GM12878 (cell line): ENCODE results near the gene PITPNC1. TPM values are rescaled to one million over a fixed set of nuclear protein-coding genes. Genes with fewer than 3 reads are reported as not detected.

Experiments used
- ATAC-seq: fragments of 200-7000 bp; cut with Tn5 transposase; 3 replicates; pipeline ENCODE4 v1.9.1; 2020; ENCODE audit warnings: mild to moderate bottlenecking, moderate library complexity
- BruUV-seq: library from RNA; stranded (reverse); fragments of 400-500 nt; replicated peaks from 2 replicates; lab custom pipeline; 2021; lab: Mats Ljungman, UMichigan
- CTCF ChIA-PET: fragments of 300-600 bp; sonication (Branson Sonifier 250); formaldehyde crosslinking; extraction: SDS; loops from one replicate; lab custom pipeline; 2021; ENCODE audit warnings: inconsistent platforms; lab: Yijun Ruan, JAX
- POLR2A ChIA-PET: fragments of 350-600 bp; formaldehyde crosslinking; extraction: SDS; loops from one replicate; lab custom pipeline; 2021; ENCODE audit warnings: inconsistent platforms; lab: Charles Lee
- RAD21 ChIA-PET: fragments of 300-600 bp; sonication (Branson Sonifier 250); formaldehyde crosslinking; loops from one replicate; lab custom pipeline; 2023; ENCODE audit warnings: antibody characterized with exemption; ENCODE audit not compliant: unreplicated experiment; lab: Charles Lee
- SMC1A ChIA-PET: fragments of 300-600 bp; sonication (Branson Sonifier 250); formaldehyde crosslinking; loops from one replicate; lab custom pipeline; 2023; ENCODE audit not compliant: unreplicated experiment, uncharacterized antibody; lab: Charles Lee
- DNase-seq: peaks from one replicate; pipeline ENCODE4 v3.0.0-alpha.2; 2011; ENCODE audit warnings: low read depth, low spot score
- FAIRE-seq: peaks from 3 replicates; lab custom pipeline; 2011; peaks lifted over from hg19 to GRCh38; lab: Jason Lieb, UNC
- H2AFZ ChIP-seq: 2 replicates; pipeline ENCODE4 v1.6.0; 2011; ENCODE audit warnings: low read depth, low read length, control low read depth; ENCODE audit not compliant: control insufficient read depth
- H3K27ac ChIP-seq: 2 replicates; pipeline ENCODE4 v1.5.1; 2011; ENCODE audit warnings: control low read depth; ENCODE audit not compliant: control insufficient read depth, insufficient read depth
- H3K27me3 ChIP-seq, 2 experiments: replicated peaks in 1 of 2; 2 replicates each; pipeline versions ENCODE4 v1.6.0 to v1.6.1; 2011; ENCODE audit warnings: low read length in 1 of 2; ENCODE audit not compliant: control insufficient read depth in 2 of 2, insufficient read depth in 2 of 2
- H3K36me3 ChIP-seq, 2 experiments: 2 replicates each; pipeline ENCODE4 v1.5.1; 2011; ENCODE audit warnings: low read length in 1 of 2; ENCODE audit not compliant: control insufficient read depth in 2 of 2, insufficient read depth in 2 of 2
- H3K4me1 ChIP-seq: 2 replicates; pipeline ENCODE4 v1.6.1; 2011; ENCODE audit warnings: mild to moderate bottlenecking, low read length, moderate library complexity, mixed read lengths; ENCODE audit not compliant: control insufficient read depth, insufficient read depth
- H3K4me2 ChIP-seq: 2 replicates; pipeline ENCODE4 v1.6.0; 2011; ENCODE audit warnings: control low read depth; ENCODE audit not compliant: control insufficient read depth, insufficient read depth
- H3K4me3 ChIP-seq: fragments of 200-600 bp; sonication (generic); 2 replicates; pipeline ENCODE4 v1.5.1; 2016
- H3K79me2 ChIP-seq: 2 replicates; pipeline ENCODE4 v1.6.0; 2011; ENCODE audit warnings: low read length; ENCODE audit not compliant: control insufficient read depth, insufficient read depth
- H3K9ac ChIP-seq: 2 replicates; pipeline ENCODE4 v1.8.0; 2011; ENCODE audit warnings: low read length, control low read depth, mixed read lengths; ENCODE audit not compliant: control insufficient read depth, insufficient read depth
- H3K9me3 ChIP-seq: replicated peaks from 3 replicates; pipeline ENCODE4 v1.5.1; 2011; ENCODE audit warnings: mild to moderate bottlenecking, low read length; ENCODE audit not compliant: control insufficient read depth, insufficient read depth
- H4K20me1 ChIP-seq: 2 replicates; pipeline ENCODE4 v1.6.0; 2011; ENCODE audit not compliant: control insufficient read depth, insufficient read depth
- CREB1 ChIP-seq: IDR thresholded peaks from 2 replicates; pipeline ENCODE4 v1.6.1; 2012; ENCODE audit warnings: low read depth, mild to moderate bottlenecking, inconsistent platforms
- HDAC2 ChIP-seq: fragments of 200-600 bp; sonication (generic); IDR thresholded peaks from 2 replicates; pipeline ENCODE4 v1.6.1; 2017
- HDGF ChIP-seq: fragments of 450-650 bp; IDR thresholded peaks from 2 replicates; pipeline ENCODE4 v1.6.1; 2016; ENCODE audit warnings: antibody characterized with exemption
- IKZF2 ChIP-seq, 2 experiments: fragments of 450-650 bp; IDR thresholded peaks; 2 replicates each; pipeline ENCODE4 v1.6.1; 2017; ENCODE audit warnings: mild to moderate bottlenecking in 2 of 2, moderate library complexity in 2 of 2
- MEF2A ChIP-seq: IDR thresholded peaks from 2 replicates; pipeline ENCODE4 v1.6.1; 2011; ENCODE audit warnings: low read depth, mild to moderate bottlenecking, low read length, moderate library complexity; ENCODE audit not compliant: insufficient read depth
- NFYB ChIP-seq: IDR thresholded peaks from 2 replicates; pipeline ENCODE4 v1.6.1; 2011; ENCODE audit warnings: low read depth, mild to moderate bottlenecking, low read length, improper control_type of control experiment, moderate library complexity; ENCODE audit not compliant: insufficient read depth
- NRF1 ChIP-seq: conservative IDR thresholded peaks from 2 replicates; pipeline ENCODE4 v1.6.1; 2011; ENCODE audit warnings: mild to moderate bottlenecking, low read depth, low read length, improper control_type of control experiment
- RCOR1 ChIP-seq: conservative IDR thresholded peaks from 2 replicates; pipeline ENCODE4 v1.6.1; 2012; ENCODE audit warnings: low read depth, low read length, improper control_type of control experiment
- SPI1 ChIP-seq: IDR thresholded peaks from 2 replicates; pipeline ENCODE4 v1.6.1; 2011; ENCODE audit warnings: low read depth, mild to moderate bottlenecking, low read length, moderate library complexity, borderline replicate concordance; ENCODE audit not compliant: insufficient read depth
- YY1 ChIP-seq: IDR thresholded peaks from 2 replicates; pipeline ENCODE4 v1.6.1; 2011; ENCODE audit warnings: low read depth, mild to moderate bottlenecking, low read length
- ZBED1 ChIP-seq: IDR thresholded peaks from 2 replicates; pipeline ENCODE4 v1.6.1; 2016; ENCODE audit warnings: borderline replicate concordance
- ZNF217 ChIP-seq: fragments of 450-650 bp; IDR thresholded peaks from 2 replicates; pipeline ENCODE4 v1.6.1; 2017; ENCODE audit warnings: antibody characterized with exemption, mild to moderate bottlenecking
- WGBS: methylation state at CpG from one replicate; pipeline ENCODE4 v1.1.6; 2016; ENCODE audit warnings: low lambda C conversion rate; ENCODE audit not compliant: insufficient replicate concordance, insufficient coverage; ENCODE audit errors: missing lambda C conversion rate; 5-methylcytosine and 5-hydroxymethylcytosine counted together
- in situ Hi-C: fragments of 300-500 bp; cut with MboI; formaldehyde crosslinking; loops from 9 replicates; pipeline ENCODE4 v1.14.3; 2018; ENCODE audit warnings: mixed read lengths
- intact Hi-C: fragments of 100-400 bp; cut with micrococcal nuclease; formaldehyde crosslinking; loops from one replicate; pipeline ENCODE4 v1.14.2; 2022; ENCODE audit not compliant: unreplicated experiment
- polyA plus RNA-seq, 11 experiments: library from polyadenylated mRNA; depleted of rRNA in 4 of 11; unstranded in 6 of 11; stranded (reverse) in 5 of 11; fragments of >200 nt; fragmentation: Nextera tagmentation in 4 of 11; fragmentation: Illumina TruSeq in 1 of 11; extraction: Ambion mirVana in 4 of 11; extraction: Trizol in 1 of 11; gene quantifications; 1 replicate in 1 of 11; 2 replicates in 10 of 11; pipeline versions ENCODE4 v1.2.1 to v1.2.3, GENCODE V29; 2011 to 2016; ENCODE audit warnings: inconsistent platforms in 2 of 11, missing spikeins in 2 of 11, low read depth in 1 of 11
- total RNA-seq, 4 experiments: library from RNA; depleted of rRNA in 3 of 4; stranded (reverse); fragments of >200 nt in 3 of 4; fragmentation: Illumina TruSeq in 1 of 4; extraction: Trizol in 1 of 4; gene quantifications; 2 replicates each; pipeline versions ENCODE4 v1.2.1 to v1.2.3, GENCODE V29; 2013 to 2021
- TF ChIP-seq, protein P1 (sequence below): IDR thresholded peaks from 2 replicates; pipeline ENCODE4 v1.6.1; 2011; ENCODE audit warnings: low read depth, mild to moderate bottlenecking, low read length, moderate library complexity, borderline replicate concordance; ENCODE audit errors: extremely low read depth
- TF ChIP-seq, protein P2 (sequence below): fragments of 450-650 bp; formaldehyde crosslinking; IDR thresholded peaks from 2 replicates; pipeline ENCODE4 v1.5.0; 2022; ENCODE audit warnings: mild to moderate bottlenecking, missing genetic modification characterization
- TF ChIP-seq, protein P3 (sequence below): fragments of 450-650 bp; formaldehyde crosslinking; IDR thresholded peaks from 2 replicates; pipeline ENCODE4 v1.4.0; 2022; ENCODE audit warnings: mild to moderate bottlenecking, moderate library complexity

The PITPNC1 gene
- total and polyA plus RNA-seq, 10 of the 15 experiments (the other 5 are each of a cell fraction or from before 2014, with no cell fraction given) = 12.2 to 62.4 (median 47.3) TPM

DNA sequence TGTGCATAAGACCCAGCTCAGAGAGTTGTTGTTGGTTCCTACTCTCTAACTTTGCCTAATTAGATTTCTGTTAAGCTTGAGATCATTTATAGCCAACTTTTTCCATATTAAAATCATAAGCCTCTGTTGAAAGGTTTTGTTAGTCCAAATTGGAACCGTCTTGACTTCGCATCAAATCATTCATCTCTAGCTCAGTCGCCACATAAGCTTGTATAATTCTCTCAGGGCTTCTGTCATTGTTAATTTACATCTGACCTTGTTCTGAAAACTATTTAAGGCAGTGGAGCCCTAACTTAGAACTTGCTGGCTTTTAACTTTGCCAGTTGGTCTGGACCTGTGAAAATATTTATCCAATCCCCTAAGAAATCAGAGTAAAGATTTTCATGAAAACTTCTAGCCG, 107.2 kb downstream of the PITPNC1 start:
- BruUV-seq = no TSS peak
- in situ Hi-C loops (no loop called here), intact Hi-C loops (no loop called here)
- no peaks in the 10 kb centered on the region for H3K27me3 ChIP-seq
- ATAC-seq (no peak), FAIRE-seq (no peak), DNase-seq (no peak)
- H3K9me3 ChIP-seq = no peaks in the 10 kb centered on the region; the same call in 2 of the 3 replicates
- ChIA-PET SMC1A (interaction anchor here (0.6 to 3.4 kb wide), 10 partner anchors 9 to 121 kb away, joined by 3 to 17 read pairs (median 4); no protein-coding TSS in a partner anchor), RAD21 (interaction anchor here (0.6 to 0.8 kb wide), 2 partner anchors 109 to 201 kb away, joined by 3 read pairs; no protein-coding TSS in a partner anchor), CTCF (interaction anchor here (0.9 to 4.5 kb wide), 5 partner anchors 9 to 119 kb away, joined by 3 to 17 read pairs (median 6); no protein-coding TSS in a partner anchor), POLR2A (no interaction called here)
- peaks cover 20% of the 10 kb centered on the region for H3K79me2 ChIP-seq
- H4K20me1 ChIP-seq = no peaks in the 10 kb centered on the region
- peaks cover 10% of the 10 kb centered on the region for H3K4me1 ChIP-seq
- no peak overlapping the region for H3K4me3 ChIP-seq
- H2AFZ ChIP-seq = no peak overlapping the region
- H3K36me3 ChIP-seq = peaks cover 0 to 4% of the 10 kb centered on the region in 2 experiments; a peak in 2 of 4 replicates
- WGBS = 74% methylated on average over 4 of the region's 4 CpGs
- no peak overlapping the region for H3K27ac ChIP-seq
- H3K4me2 ChIP-seq = no peak overlapping the region
- TF ChIP-seq, protein P1, sequence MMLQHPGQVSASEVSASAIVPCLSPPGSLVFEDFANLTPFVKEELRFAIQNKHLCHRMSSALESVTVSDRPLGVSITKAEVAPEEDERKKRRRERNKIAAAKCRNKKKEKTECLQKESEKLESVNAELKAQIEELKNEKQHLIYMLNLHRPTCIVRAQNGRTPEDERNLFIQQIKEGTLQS = no peak
- TF ChIP-seq CREB1 (no peak), SPI1 (no peak), RCOR1 (no peak), NFYB (no peak), IKZF2 (IDR thresholded peaks at IDR 0.05) (no peak), MEF2A (no peak), HDAC2 (no peak), NRF1 (no peak), ZBED1 (no peak), HDGF (no peak), ZNF217 (no peak), YY1 (no peak)
- TF ChIP-seq, protein P2, sequence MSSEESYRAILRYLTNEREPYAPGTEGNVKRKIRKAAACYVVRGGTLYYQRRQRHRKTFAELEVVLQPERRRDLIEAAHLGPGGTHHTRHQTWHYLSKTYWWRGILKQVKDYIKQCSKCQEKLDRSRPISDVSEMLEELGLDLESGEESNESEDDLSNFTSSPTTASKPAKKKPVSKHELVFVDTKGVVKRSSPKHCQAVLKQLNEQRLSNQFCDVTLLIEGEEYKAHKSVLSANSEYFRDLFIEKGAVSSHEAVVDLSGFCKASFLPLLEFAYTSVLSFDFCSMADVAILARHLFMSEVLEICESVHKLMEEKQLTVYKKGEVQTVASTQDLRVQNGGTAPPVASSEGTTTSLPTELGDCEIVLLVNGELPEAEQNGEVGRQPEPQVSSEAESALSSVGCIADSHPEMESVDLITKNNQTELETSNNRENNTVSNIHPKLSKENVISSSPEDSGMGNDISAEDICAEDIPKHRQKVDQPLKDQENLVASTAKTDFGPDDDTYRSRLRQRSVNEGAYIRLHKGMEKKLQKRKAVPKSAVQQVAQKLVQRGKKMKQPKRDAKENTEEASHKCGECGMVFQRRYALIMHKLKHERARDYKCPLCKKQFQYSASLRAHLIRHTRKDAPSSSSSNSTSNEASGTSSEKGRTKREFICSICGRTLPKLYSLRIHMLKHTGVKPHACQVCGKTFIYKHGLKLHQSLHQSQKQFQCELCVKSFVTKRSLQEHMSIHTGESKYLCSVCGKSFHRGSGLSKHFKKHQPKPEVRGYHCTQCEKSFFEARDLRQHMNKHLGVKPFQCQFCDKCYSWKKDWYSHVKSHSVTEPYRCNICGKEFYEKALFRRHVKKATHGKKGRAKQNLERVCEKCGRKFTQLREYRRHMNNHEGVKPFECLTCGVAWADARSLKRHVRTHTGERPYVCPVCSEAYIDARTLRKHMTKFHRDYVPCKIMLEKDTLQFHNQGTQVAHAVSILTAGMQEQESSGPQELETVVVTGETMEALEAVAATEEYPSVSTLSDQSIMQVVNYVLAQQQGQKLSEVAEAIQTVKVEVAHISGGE (CRISPR knock-in tag) = no peak
- TF ChIP-seq, protein P3, sequence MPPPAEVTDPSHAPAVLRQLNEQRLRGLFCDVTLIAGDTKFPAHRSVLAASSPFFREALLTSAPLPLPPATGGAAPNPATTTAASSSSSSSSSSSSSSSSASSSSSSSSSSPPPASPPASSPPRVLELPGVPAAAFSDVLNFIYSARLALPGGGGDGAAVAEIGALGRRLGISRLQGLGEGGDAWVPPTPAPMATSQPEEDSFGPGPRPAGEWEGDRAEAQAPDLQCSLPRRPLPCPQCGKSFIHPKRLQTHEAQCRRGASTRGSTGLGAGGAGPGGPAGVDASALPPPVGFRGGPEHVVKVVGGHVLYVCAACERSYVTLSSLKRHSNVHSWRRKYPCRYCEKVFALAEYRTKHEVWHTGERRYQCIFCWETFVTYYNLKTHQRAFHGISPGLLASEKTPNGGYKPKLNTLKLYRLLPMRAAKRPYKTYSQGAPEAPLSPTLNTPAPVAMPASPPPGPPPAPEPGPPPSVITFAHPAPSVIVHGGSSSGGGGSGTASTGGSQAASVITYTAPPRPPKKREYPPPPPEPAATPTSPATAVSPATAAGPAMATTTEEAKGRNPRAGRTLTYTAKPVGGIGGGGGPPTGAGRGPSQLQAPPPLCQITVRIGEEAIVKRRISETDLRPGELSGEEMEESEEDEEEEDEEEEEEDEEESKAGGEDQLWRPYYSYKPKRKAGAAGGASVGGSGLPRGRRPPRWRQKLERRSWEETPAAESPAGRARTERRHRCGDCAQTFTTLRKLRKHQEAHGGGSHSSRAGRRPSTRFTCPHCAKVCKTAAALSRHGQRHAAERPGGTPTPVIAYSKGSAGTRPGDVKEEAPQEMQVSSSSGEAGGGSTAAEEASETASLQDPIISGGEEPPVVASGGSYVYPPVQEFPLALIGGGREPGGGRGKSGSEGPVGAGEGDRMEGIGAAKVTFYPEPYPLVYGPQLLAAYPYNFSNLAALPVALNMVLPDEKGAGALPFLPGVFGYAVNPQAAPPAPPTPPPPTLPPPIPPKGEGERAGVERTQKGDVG = no peak
- no peak overlapping the region for H3K9ac ChIP-seq
